Hepatocyte (in vitro differentiated cells): ENCODE measurements around the gene FHL1.

Experiments
- EZH2phosphoT487 ChIP-seq: fragments of 200-600 bp; sonication (generic); IDR thresholded peaks from one replicate; pipeline ENCODE4 v1.6.1; 2018; ENCODE audit warnings: antibody characterized with exemption, mild to moderate bottlenecking, low read depth, moderate library complexity; ENCODE audit not compliant: unreplicated experiment, severe bottlenecking
- TF ChIP-seq, protein P1 (sequence below): fragments of 200-600 bp; sonication (generic); IDR thresholded peaks from 2 replicates; pipeline ENCODE4 v1.5.1; 2016; ENCODE audit warnings: antibody characterized with exemption, mild to moderate bottlenecking; ENCODE audit not compliant: poor library complexity

DNA sequence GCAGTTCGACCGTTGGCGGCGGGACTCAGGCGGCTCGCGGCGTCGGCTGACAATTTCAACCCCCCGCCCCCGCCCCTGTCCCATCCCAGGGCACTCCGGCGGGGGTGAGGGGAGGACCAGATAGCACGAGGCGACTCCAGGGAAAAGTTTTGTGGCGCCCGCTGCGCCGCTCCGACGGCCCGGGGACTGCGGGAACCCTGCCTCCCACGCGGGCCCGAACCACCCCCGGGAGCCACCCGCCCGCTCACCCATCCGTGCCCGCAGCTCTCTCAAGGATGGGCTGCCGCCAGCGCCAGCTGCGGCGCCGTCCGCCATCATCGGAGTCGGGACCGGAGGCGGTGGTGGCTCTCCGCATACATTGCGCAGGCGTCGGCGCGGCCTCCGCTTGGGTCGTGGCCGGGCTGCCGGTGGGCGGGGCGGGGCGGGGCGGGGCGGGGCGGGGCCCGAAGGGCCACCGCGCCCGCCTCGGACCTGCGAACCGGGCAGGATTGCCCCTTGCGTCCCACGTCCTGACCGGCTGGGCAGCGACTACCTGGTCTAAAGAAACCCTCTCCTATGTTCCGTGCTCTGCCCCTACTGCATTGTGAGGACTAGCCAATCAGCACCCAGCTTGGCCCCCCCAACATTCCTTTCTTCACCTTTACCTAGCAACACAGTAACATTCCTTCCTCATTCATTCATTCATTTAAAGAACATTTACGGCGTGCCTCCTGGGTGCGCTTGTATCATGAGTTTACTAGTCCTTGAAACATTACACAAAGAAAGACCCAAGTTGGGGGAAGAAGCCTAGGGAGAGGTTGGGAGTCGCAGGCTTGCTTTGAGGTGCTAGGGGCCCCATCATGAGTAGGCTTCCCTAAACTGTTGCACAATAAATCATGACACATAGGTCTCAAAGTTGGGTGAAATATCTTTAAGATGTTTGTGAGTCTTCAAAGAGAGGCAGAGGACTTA is 104.0 kb downstream of the FHL1 start, which contains the start of gene MAP7D3:
- TF ChIP-seq, protein P1, sequence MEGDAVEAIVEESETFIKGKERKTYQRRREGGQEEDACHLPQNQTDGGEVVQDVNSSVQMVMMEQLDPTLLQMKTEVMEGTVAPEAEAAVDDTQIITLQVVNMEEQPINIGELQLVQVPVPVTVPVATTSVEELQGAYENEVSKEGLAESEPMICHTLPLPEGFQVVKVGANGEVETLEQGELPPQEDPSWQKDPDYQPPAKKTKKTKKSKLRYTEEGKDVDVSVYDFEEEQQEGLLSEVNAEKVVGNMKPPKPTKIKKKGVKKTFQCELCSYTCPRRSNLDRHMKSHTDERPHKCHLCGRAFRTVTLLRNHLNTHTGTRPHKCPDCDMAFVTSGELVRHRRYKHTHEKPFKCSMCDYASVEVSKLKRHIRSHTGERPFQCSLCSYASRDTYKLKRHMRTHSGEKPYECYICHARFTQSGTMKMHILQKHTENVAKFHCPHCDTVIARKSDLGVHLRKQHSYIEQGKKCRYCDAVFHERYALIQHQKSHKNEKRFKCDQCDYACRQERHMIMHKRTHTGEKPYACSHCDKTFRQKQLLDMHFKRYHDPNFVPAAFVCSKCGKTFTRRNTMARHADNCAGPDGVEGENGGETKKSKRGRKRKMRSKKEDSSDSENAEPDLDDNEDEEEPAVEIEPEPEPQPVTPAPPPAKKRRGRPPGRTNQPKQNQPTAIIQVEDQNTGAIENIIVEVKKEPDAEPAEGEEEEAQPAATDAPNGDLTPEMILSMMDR: no peak
- no peak for TF ChIP-seq EZH2phosphoT487
